Breast epithelium (tissue), 4 donors: Measurements from ENCODE around the gene NCOA1. TPM values are rescaled to one million over a fixed set of nuclear protein-coding genes. Genes with fewer than 3 reads are reported as not detected.
"Not testable (repeated sequence)": the region's sequence is repeated elsewhere in the genome, so short reads cannot be mapped to it uniquely, and the experiment has no call there.

ENCODE experiments used
- DNase-seq, 2 donors: peaks; one replicate each; pipeline ENCODE4 v3.0.0-alpha.2; 2019; ENCODE audit warnings: low spot score in 2 of 2
- H3K27ac ChIP-seq, 2 donors: fragments of 200-600 bp; sonication (generic) in 1 of 2; one replicate each; pipeline ENCODE4 v1.5.1; 2016 to 2019; ENCODE audit warnings: mild to moderate bottlenecking in 1 of 2
- H3K27me3 ChIP-seq, 2 donors: fragments of 200-600 bp; sonication (generic) in 1 of 2; one replicate each; pipeline versions ENCODE4 v1.5.1 to v1.6.0; 2017 to 2019; ENCODE audit warnings: control low read depth in 1 of 2, mild to moderate bottlenecking in 1 of 2
- H3K36me3 ChIP-seq: fragments of 200-600 bp; one replicate; pipeline ENCODE4 v1.5.1; 2019
- H3K4me1 ChIP-seq, 2 donors: fragments of 200-600 bp; sonication (generic); one replicate each; pipeline ENCODE4 v1.5.1; 2016 to 2019; ENCODE audit warnings: control low read depth in 1 of 2
- H3K4me3 ChIP-seq, 3 donors: fragments of 200-600 bp; sonication (generic); 1 replicate in 2 of 3; 2 replicates in 1 of 3; pipeline ENCODE4 v1.5.1; 2016 to 2019; ENCODE audit warnings: mild to moderate bottlenecking in 3 of 3, moderate library complexity in 2 of 3
- H3K9me3 ChIP-seq, 2 donors: fragments of 200-600 bp; sonication (generic) in 1 of 2; one replicate each; pipeline ENCODE4 v1.5.1; 2016 to 2019; ENCODE audit warnings: control low read depth in 1 of 2
- CTCF ChIP-seq, 3 donors: fragments of 450-650 bp; IDR thresholded peaks; one replicate each; pipeline ENCODE4 v1.5.1; 2016 to 2017; ENCODE audit warnings: antibody characterized with exemption in 3 of 3, mild to moderate bottlenecking in 3 of 3, moderate library complexity in 3 of 3
- POLR2A ChIP-seq: fragments of 450-650 bp; IDR thresholded peaks from one replicate; pipeline ENCODE4 v1.6.1; 2016; ENCODE audit warnings: antibody characterized with exemption, mild to moderate bottlenecking, moderate library complexity
- POLR2AphosphoS5 ChIP-seq, 3 donors: sonication (generic); formaldehyde crosslinking; IDR thresholded peaks; one replicate each; pipeline ENCODE4 v1.6.1; 2017; ENCODE audit warnings: antibody characterized with exemption in 3 of 3
- intact Hi-C: fragments of 100-400 bp; cut with DNase I; formaldehyde crosslinking; loops from one replicate; pipeline ENCODE4 v1.15.1; 2023; ENCODE audit warnings: low total_unique reads
- total RNA-seq, 3 donors: library from RNA; depleted of rRNA; stranded (reverse); fragments of >200 nt; gene quantifications; one replicate each; pipeline ENCODE4 v1.1.0, GENCODE V29; 2016

The NCOA1 gene
- total RNA-seq, 3 donors from 2014 or later, result 66.4 to 83.4 (median 69.2) TPM

DNA sequence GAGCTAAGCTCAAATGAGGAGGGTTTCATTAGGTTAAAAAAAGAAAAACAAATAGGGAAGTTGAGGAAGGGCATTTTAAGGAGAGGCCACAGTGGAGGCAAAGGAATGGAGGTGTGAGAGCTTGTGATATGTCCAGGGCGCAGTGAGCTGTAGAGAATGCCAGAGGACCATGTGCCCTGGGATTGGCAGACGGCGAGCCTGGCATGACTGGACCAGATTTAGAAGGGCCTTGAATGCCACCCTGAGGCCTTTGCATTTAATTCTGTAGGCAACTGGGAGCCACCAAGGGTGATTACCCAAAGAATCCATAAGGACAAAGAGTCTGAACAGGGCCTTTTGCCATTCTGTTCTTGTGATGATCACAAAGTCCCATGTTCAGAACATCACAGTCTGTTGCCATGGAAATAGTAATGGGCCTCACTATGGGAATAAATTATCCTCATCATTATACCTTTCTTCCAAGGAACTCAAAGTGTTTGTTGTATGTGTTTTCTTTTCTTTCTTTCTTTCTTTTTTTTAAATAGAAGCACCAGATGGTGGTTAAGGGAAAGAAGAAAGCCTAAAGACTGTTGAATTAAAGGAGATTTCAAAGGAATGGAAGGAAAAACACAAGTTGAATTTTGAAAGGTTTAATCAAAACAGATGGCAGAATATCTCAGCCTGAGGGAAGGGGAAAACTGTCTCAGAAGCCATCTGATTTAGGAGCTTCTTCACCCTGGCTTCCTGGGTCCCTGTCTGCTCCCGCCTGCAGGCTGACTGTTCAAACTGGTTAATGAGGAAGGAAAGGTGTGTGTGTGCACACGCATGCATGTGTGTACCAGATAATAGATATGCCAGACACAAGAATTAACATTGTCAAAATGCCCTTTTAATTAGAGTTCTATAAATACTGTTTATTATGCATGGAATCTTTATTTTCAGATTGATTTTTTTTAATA, 31.6 kb upstream of the NCOA1 start:
- intact Hi-C loops, result no loop called here

GRCh38 chr2:24461685-24462084, 29.4 kb upstream of the NCOA1 start:
- H3K27me3 ChIP-seq, result no peaks in the 10 kb centered on the region
- DNase-seq, result no peak
- H3K9me3 ChIP-seq, result no peaks in the 10 kb centered on the region
- no peak overlapping the region for H3K4me3 ChIP-seq
- TF ChIP-seq POLR2AphosphoS5 (IDR thresholded peaks at IDR 0.05), result no peak
- no peak for TF ChIP-seq CTCF (IDR thresholded peaks at IDR 0.05)
- TF ChIP-seq POLR2A, result no peak
- no peaks in the 10 kb centered on the region for H3K36me3 ChIP-seq
- no peak overlapping the region for H3K27ac ChIP-seq
- no peaks in the 10 kb centered on the region for H3K4me1 ChIP-seq
- intact Hi-C loops, result no loop called here

More for the DNA sequence above, 31.6 kb upstream of the NCOA1 start:
- Histone ChIP-seq H3K9me3 (no peaks in the 10 kb centered on the region), H3K27ac (no peak overlapping the region), H3K36me3 (no peaks in the 10 kb centered on the region), H3K4me3 (no peak overlapping the region), H3K4me1 (no peaks in the 10 kb centered on the region), H3K27me3 (no peaks in the 10 kb centered on the region)
- TF ChIP-seq POLR2A, result no peak
- TF ChIP-seq CTCF (IDR thresholded peaks at IDR 0.05), result no peak
- no peak for TF ChIP-seq POLR2AphosphoS5 (IDR thresholded peaks at IDR 0.05)
- DNase-seq, result no peak

GRCh38 chr2:24463271-24463670, 27.8 kb upstream of the NCOA1 start:
- intact Hi-C loops, result no loop called here
- TF ChIP-seq POLR2AphosphoS5 (IDR thresholded peaks at IDR 0.05) (no peak), CTCF (IDR thresholded peaks at IDR 0.05) (no peak), POLR2A (no peak)
- no peak for DNase-seq
- Histone ChIP-seq H3K9me3 (no peaks in the 10 kb centered on the region), H3K27ac (no peak overlapping the region), H3K4me3 (no peak overlapping the region), H3K4me1 (no peaks in the 10 kb centered on the region), H3K27me3 (no peaks in the 10 kb centered on the region), H3K36me3 (no peaks in the 10 kb centered on the region)

- Histone ChIP-seq H3K36me3 (no peaks in the 10 kb centered on the region), H3K9me3 (no peaks in the 10 kb centered on the region), H3K27me3 (no peaks in the 10 kb centered on the region), H3K4me3 (no peak overlapping the region), H3K4me1 (no peaks in the 10 kb centered on the region), H3K27ac (no peak overlapping the region)
- no peak for DNase-seq
- TF ChIP-seq CTCF (IDR thresholded peaks at IDR 0.05), result no peak
- TF ChIP-seq POLR2AphosphoS5 (IDR thresholded peaks at IDR 0.05), result no peak
- TF ChIP-seq POLR2A, result no peak
- intact Hi-C loops, result no loop called here
Measured at GRCh38 chr2:24466871-24467870, 23.9 kb upstream of the NCOA1 start.

- H3K9me3 ChIP-seq, H3K4me3 ChIP-seq, H3K36me3 ChIP-seq, H3K27me3 ChIP-seq, intact Hi-C loops, H3K4me1 ChIP-seq, H3K27ac ChIP-seq, DNase-seq: not testable (repeated sequence)
Measured at GRCh38 chr2:24468453-24468852, 22.6 kb upstream of the NCOA1 start.
